Erythroblast (primary cell): Measurements from ENCODE around the gene TINAGL1.

Experiments
- GATA1 ChIP-seq: IDR thresholded peaks from 2 replicates; pipeline ENCODE4 v1.6.1; 2011; ENCODE audit warnings: low read depth, mild to moderate bottlenecking, control low read depth, low read length, moderate library complexity
- POLR2A ChIP-seq: IDR thresholded peaks from 2 replicates; pipeline ENCODE4 v1.6.1; 2011; ENCODE audit warnings: mild to moderate bottlenecking, low read length

GRCh38 chr1:31626223-31627207 is 50.2 kb downstream of the TINAGL1 start:
- TF ChIP-seq POLR2A = no peak
- no peak for TF ChIP-seq GATA1
